Amniotic epithelial cell (primary cell): ENCODE data around the gene PIK3C2G.

Source experiments
- DNase-seq: peaks from one replicate; pipeline ENCODE4 v3.0.0-alpha.2; 2010; ENCODE audit warnings: low read depth

Gene PIK3C2G

GRCh38 chr12:18562531-18562930 lies 301.2 kb downstream of the PIK3C2G start:
- no peak for DNase-seq

GRCh38 chr12:18564306-18564705 lies 303.0 kb downstream of the PIK3C2G start:
- no peak for DNase-seq

GRCh38 chr12:18567787-18568186 lies 306.5 kb downstream of the PIK3C2G start:
- no peak for DNase-seq

GRCh38 chr12:18570543-18570942 lies 309.2 kb downstream of the PIK3C2G start:
- no peak for DNase-seq

- peak; percentile 24 for DNase-seq
These were observed 314.8 kb downstream of the PIK3C2G start for GRCh38 chr12:18576104-18576626.

GRCh38 chr12:18576648-18577047 lies 315.3 kb downstream of the PIK3C2G start:
- DNase-seq: no peak

- peak; percentile 69 for DNase-seq
These were observed 316.9 kb downstream of the PIK3C2G start for GRCh38 chr12:18578191-18578590.

GRCh38 chr12:18580291-18580690 lies 319.0 kb downstream of the PIK3C2G start:
- DNase-seq: no peak

- DNase-seq: no peak
These were observed 319.4 kb downstream of the PIK3C2G start for GRCh38 chr12:18580706-18581105.

- no peak for DNase-seq
These were observed 320.1 kb downstream of the PIK3C2G start for GRCh38 chr12:18581232-18581962.

GRCh38 chr12:18583655-18584054 lies 322.3 kb downstream of the PIK3C2G start:
- peak; percentile 8 for DNase-seq

- DNase-seq: no peak
These were observed 325.3 kb downstream of the PIK3C2G start for GRCh38 chr12:18586581-18586980.

- peak; percentile 24 for DNase-seq
These were observed 328.0 kb downstream of the PIK3C2G start for GRCh38 chr12:18589316-18589715.

GRCh38 chr12:18591473-18591872 lies 330.2 kb downstream of the PIK3C2G start:
- DNase-seq: no peak

- no peak for DNase-seq
These were observed 334.1 kb downstream of the PIK3C2G start for GRCh38 chr12:18595412-18595811.

- DNase-seq: no peak
These were observed 340.6 kb downstream of the PIK3C2G start for GRCh38 chr12:18601962-18602361.

- no peak for DNase-seq
These were observed 351.7 kb downstream of the PIK3C2G start for GRCh38 chr12:18612971-18613370.

GRCh38 chr12:18620986-18621385 lies 359.7 kb downstream of the PIK3C2G start:
- no peak for DNase-seq

- DNase-seq: no peak
These were observed 368.1 kb downstream of the PIK3C2G start for GRCh38 chr12:18629445-18629844.

GRCh38 chr12:18629916-18630315 lies 368.6 kb downstream of the PIK3C2G start:
- DNase-seq: peak; percentile 36

GRCh38 chr12:18631339-18631738 lies 370.0 kb downstream of the PIK3C2G start:
- no peak for DNase-seq

GRCh38 chr12:18632848-18633247 lies 371.5 kb downstream of the PIK3C2G start:
- no peak for DNase-seq

- DNase-seq: no peak
These were observed 373.1 kb downstream of the PIK3C2G start for GRCh38 chr12:18634382-18634781.
